AG09319 (cell line): Measurements from ENCODE around the gene CASP10.
"Not testable (repeated sequence)": the region's sequence is repeated elsewhere in the genome, so short reads cannot be mapped to it uniquely, and the experiment has no call there.

Experiments
- DNase-seq: peaks from one replicate; pipeline ENCODE4 v3.0.0-alpha.2; 2010; ENCODE audit warnings: low read depth; ENCODE audit errors: extremely low read depth
- CTCF ChIP-seq: IDR thresholded peaks from 2 replicates; pipeline ENCODE4 v1.5.1; 2011; ENCODE audit warnings: low read depth, mild to moderate bottlenecking, inconsistent platforms, low read length, moderate library complexity

Gene CASP10

GRCh38 chr2:201235860-201236811 lies 53.2 kb downstream of the CASP10 start:
- peak; percentile 54 for TF ChIP-seq CTCF
- peak; percentile 67 for DNase-seq

- no peak for TF ChIP-seq CTCF
- no peak for DNase-seq
These were observed 54.7 kb downstream of the CASP10 start for GRCh38 chr2:201237486-201238123.

- DNase-seq, result not testable (repeated sequence)
These were observed 56.4 kb downstream of the CASP10 start for GRCh38 chr2:201239167-201239935.

- no peak for DNase-seq
- TF ChIP-seq CTCF, result no peak
These were observed 59.8 kb downstream of the CASP10 start for GRCh38 chr2:201242571-201243277.

GRCh38 chr2:201244829-201245228 lies 61.9 kb downstream of the CASP10 start:
- TF ChIP-seq CTCF, result no peak
- no peak for DNase-seq

GRCh38 chr2:201246280-201246679 lies 63.3 kb downstream of the CASP10 start:
- no peak for DNase-seq
- TF ChIP-seq CTCF, result no peak

GRCh38 chr2:201248288-201248844 lies 65.4 kb downstream of the CASP10 start:
- no peak for DNase-seq
- TF ChIP-seq CTCF, result no peak
